Stomach (tissue), 9 donors: ENCODE results near the gene METTL21C. TPM values are rescaled to one million over a fixed set of nuclear protein-coding genes. Genes with fewer than 3 reads are reported as not detected.

ENCODE experiments used
- DNase-seq, 2 donors: peaks; one replicate each; pipeline versions ENCODE4 v3.0.0 to v3.0.0-alpha.2; 2013 to 2019
- H3K27ac ChIP-seq, 5 donors: fragments of 200-600 bp in 4 of 5; sonication (generic) in 4 of 5; one replicate each; pipeline ENCODE4 v1.5.1; 2013 to 2019; ENCODE audit warnings: mild to moderate bottlenecking in 1 of 5, moderate library complexity in 1 of 5
- H3K27me3 ChIP-seq, 3 donors: fragments of 200-600 bp; sonication (generic); one replicate each; pipeline ENCODE4 v1.5.1; 2017 to 2019; ENCODE audit warnings: mixed run types in 1 of 3
- H3K36me3 ChIP-seq, 4 donors: fragments of 200-600 bp; sonication (generic); 1 replicate in 3 of 4; 2 replicates in 1 of 4; pipeline ENCODE4 v1.5.1; 2016 to 2019
- H3K4me1 ChIP-seq, 4 donors: fragments of 200-600 bp; sonication (generic); one replicate each; pipeline ENCODE4 v1.5.1; 2016 to 2019
- H3K4me3 ChIP-seq, 4 donors: fragments of 200-600 bp; sonication (generic) in 3 of 4; one replicate each; pipeline ENCODE4 v1.5.1; 2016 to 2019; ENCODE audit warnings: mild to moderate bottlenecking in 1 of 4
- H3K9me3 ChIP-seq, 4 donors: fragments of 200-600 bp; sonication (generic); one replicate each; pipeline ENCODE4 v1.5.1; 2016 to 2019
- EP300 ChIP-seq: sonication (generic); formaldehyde crosslinking; IDR thresholded peaks from one replicate; pipeline ENCODE4 v1.6.1; 2017; ENCODE audit warnings: antibody characterized with exemption
- POLR2A ChIP-seq, 4 donors: fragments of 450-650 bp; IDR thresholded peaks; one replicate each; pipeline ENCODE4 v1.6.1; 2016; ENCODE audit warnings: antibody characterized with exemption in 4 of 4, control low read depth in 2 of 4, mild to moderate bottlenecking in 1 of 4, moderate library complexity in 1 of 4
- POLR2AphosphoS5 ChIP-seq, 3 donors: sonication (generic); formaldehyde crosslinking; IDR thresholded peaks; one replicate each; pipeline ENCODE4 v1.6.1; 2016; ENCODE audit warnings: antibody characterized with exemption in 3 of 3
- WGBS, 5 donors: extraction: QIAGEN DNeasy Blood & Tissue Kit in 3 of 5; methylation state at CpG; one replicate each; pipeline versions ENCODE4 v1.1.5 to v1.1.7; 2013 to 2018; 5-methylcytosine and 5-hydroxymethylcytosine counted together
- intact Hi-C: fragments of 100-400 bp; cut with DNase I; formaldehyde crosslinking; loops from one replicate; pipeline ENCODE4 v1.15.1; 2023; ENCODE audit warnings: low total_unique reads
- polyA plus RNA-seq, 3 donors: library from polyadenylated mRNA; stranded (reverse); fragments of 200-250 nt; gene quantifications; one replicate each; pipeline ENCODE4 v1.2.3, GENCODE V29; 2013
- total RNA-seq, 5 donors: library from RNA; depleted of rRNA; stranded (reverse); fragments of >200 nt; gene quantifications; one replicate each; pipeline versions ENCODE4 v1.1.0 to v1.2.3, GENCODE V29; 2014 to 2016
- TF ChIP-seq, protein P1 (sequence below), 7 experiments: fragments of 450-650 bp in 4 of 7; fragments of 200-600 bp in 3 of 7; sonication (generic) in 3 of 7; IDR thresholded peaks; one replicate each; pipeline ENCODE4 v1.5.1; 2016 to 2019; ENCODE audit warnings: antibody characterized with exemption in 7 of 7, control low read depth in 2 of 7, mild to moderate bottlenecking in 1 of 7
- donor health status: healthy with polysubstance abuse.
- donor health status: Bipolar disorder and iron deficiency.
- donor health status: healthy.

METTL21C gene
- total and polyA plus RNA-seq, 8 donors: not detected

DNA sequence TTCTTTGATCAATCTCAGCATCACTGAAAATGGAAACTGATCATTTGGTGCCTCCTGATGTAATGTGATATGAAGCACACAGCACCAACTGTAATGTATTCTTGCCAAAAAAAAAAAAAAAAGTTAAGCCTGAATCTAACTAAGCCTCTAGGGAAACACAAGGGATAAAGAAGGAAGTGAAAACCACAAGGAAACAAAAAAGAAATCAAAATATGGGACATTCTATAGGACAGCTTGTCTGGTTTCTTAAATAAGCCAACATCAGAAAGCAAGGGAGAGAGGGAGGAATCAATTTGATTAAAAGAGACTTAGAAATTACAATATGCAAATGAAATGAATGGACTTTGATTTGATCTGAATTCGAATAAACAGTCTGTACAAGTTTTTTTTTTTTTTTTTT lies 20.6 kb upstream of the METTL21C start:
- Histone ChIP-seq H3K9me3 (no peaks in the 10 kb centered on the region), H3K36me3 (no peaks in the 10 kb centered on the region), H3K27ac (no peak overlapping the region), H3K4me1 (no peaks in the 10 kb centered on the region), H3K4me3 (no peak overlapping the region), H3K27me3 (no peaks in the 10 kb centered on the region)
- TF ChIP-seq POLR2AphosphoS5 (IDR thresholded peaks at IDR 0.05): no peak
- TF ChIP-seq, protein P1, sequence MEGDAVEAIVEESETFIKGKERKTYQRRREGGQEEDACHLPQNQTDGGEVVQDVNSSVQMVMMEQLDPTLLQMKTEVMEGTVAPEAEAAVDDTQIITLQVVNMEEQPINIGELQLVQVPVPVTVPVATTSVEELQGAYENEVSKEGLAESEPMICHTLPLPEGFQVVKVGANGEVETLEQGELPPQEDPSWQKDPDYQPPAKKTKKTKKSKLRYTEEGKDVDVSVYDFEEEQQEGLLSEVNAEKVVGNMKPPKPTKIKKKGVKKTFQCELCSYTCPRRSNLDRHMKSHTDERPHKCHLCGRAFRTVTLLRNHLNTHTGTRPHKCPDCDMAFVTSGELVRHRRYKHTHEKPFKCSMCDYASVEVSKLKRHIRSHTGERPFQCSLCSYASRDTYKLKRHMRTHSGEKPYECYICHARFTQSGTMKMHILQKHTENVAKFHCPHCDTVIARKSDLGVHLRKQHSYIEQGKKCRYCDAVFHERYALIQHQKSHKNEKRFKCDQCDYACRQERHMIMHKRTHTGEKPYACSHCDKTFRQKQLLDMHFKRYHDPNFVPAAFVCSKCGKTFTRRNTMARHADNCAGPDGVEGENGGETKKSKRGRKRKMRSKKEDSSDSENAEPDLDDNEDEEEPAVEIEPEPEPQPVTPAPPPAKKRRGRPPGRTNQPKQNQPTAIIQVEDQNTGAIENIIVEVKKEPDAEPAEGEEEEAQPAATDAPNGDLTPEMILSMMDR (IDR thresholded peaks at IDR 0.05): no peak
- no peak for TF ChIP-seq POLR2A (IDR thresholded peaks at IDR 0.05)
- no peak for TF ChIP-seq EP300
- DNase-seq: no peak
- intact Hi-C loops: no loop called here
- WGBS, 5 donors: 39 to 57% (median 41%) methylated on average over 1 of the region's 1 CpG

DNA sequence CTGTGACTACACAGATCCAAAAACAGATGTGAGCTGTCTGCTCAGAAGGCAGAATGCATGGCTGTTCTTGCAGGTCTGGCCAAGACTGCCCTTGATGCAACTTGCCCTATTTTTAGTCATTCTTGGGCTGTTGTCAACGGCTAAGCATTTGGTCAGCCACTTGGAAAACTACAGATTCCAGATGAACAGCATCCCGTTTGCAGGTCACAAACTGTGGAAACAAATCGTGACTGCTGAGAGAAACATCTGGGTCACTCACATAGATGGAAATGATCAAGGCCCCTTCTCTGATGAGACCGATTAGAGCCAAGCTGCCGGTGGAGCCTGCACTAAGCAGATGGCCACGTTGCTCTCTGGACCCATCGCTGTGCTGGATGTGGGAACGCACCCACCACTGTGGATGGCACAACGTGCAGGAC lies 15.4 kb upstream of the METTL21C start:
- no peak for DNase-seq
- intact Hi-C loops: no loop called here
- H3K9me3 ChIP-seq: peaks cover 0 to 12% (median 6%) of the 10 kb centered on the region in 4 donors
- H3K27ac ChIP-seq: no peak overlapping the region
- no peak overlapping the region for H3K4me3 ChIP-seq
- WGBS, 5 donors: 66 to 91% (median 88%) methylated on average over 4 to 9 of the region's 9 CpGs
- TF ChIP-seq POLR2AphosphoS5 (IDR thresholded peaks at IDR 0.05) (no peak), EP300 (no peak), POLR2A (IDR thresholded peaks at IDR 0.05) (no peak)
- TF ChIP-seq, protein P1 (IDR thresholded peaks at IDR 0.05): no peak
- H3K36me3 ChIP-seq: no peaks in the 10 kb centered on the region
- H3K27me3 ChIP-seq: no peaks in the 10 kb centered on the region
- no peaks in the 10 kb centered on the region for H3K4me1 ChIP-seq

DNA sequence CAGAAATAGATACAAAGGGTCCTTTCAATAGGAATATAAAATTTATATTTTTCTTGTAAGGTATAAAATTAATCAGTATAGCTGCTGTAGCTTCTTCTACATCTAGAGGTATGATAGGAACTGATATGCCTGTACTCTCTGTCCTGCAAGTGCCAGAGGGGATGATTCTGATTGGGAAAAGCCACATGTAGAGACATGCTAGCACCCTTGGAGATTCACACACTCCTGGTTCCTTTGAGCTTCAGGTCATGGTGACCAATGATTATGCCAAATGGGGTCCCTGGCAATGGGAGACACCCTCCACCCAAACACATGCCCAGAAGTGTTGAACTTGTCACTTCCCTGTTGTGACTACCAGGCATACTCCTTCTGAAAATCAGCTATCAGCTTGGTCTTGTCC lies 14.7 kb upstream of the METTL21C start:
- Histone ChIP-seq H3K4me1 (no peaks in the 10 kb centered on the region), H3K9me3 (peaks cover 0 to 12% (median 6%) of the 10 kb centered on the region in 4 donors), H3K36me3 (no peaks in the 10 kb centered on the region), H3K27me3 (no peaks in the 10 kb centered on the region), H3K4me3 (no peak overlapping the region), H3K27ac (no peak overlapping the region)
- DNase-seq: no peak
- TF ChIP-seq POLR2AphosphoS5 (IDR thresholded peaks at IDR 0.05): no peak
- TF ChIP-seq EP300: no peak
- TF ChIP-seq, protein P1 (IDR thresholded peaks at IDR 0.05): no peak
- TF ChIP-seq POLR2A (IDR thresholded peaks at IDR 0.05): no peak
- intact Hi-C loops: no loop called here

DNA sequence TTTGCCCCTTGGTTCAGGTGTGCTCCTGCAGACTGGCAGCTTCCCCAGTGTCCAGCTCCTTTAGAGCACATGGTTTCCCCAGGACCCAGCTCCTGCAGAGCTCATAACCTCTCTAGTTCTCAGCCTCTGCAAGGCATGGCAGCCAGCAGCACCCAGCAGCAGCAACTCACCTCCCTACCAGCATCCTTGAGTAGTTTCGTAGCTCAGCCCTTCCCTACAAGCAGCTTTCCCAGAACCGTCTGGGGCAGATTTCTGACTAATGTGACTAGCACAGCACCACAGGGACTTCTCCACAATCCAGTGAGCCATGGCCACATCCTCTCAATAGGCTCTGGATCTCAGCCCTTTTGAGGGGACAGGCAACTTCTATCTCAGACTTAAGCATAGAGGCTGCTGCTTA lies 14.1 kb upstream of the METTL21C start:
- WGBS, 5 donors: 77 to 85% (median 83%) methylated on average over 2 of the region's 2 CpGs
- intact Hi-C loops: no loop called here
- Histone ChIP-seq H3K27me3 (no peaks in the 10 kb centered on the region), H3K4me1 (no peaks in the 10 kb centered on the region), H3K9me3 (peaks cover 0 to 12% (median 6%) of the 10 kb centered on the region in 4 donors), H3K4me3 (no peak overlapping the region), H3K27ac (no peak overlapping the region), H3K36me3 (no peaks in the 10 kb centered on the region)
- TF ChIP-seq, protein P1 (IDR thresholded peaks at IDR 0.05): no peak
- TF ChIP-seq POLR2AphosphoS5 (IDR thresholded peaks at IDR 0.05): no peak
- no peak for TF ChIP-seq POLR2A (IDR thresholded peaks at IDR 0.05)
- TF ChIP-seq EP300: no peak
- DNase-seq: no peak
